ENCODE measurements around the gene GUK1.

DNA sequence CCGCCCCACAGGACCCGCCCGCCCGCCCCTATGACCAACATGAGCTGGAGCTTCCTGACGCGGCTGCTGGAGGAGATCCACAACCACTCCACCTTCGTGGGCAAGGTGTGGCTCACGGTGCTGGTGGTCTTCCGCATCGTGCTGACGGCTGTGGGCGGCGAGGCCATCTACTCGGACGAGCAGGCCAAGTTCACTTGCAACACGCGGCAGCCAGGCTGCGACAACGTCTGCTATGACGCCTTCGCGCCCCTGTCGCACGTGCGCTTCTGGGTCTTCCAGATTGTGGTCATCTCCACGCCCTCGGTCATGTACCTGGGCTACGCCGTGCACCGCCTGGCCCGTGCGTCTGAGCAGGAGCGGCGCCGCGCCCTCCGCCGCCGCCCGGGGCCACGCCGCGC, 17.6 kb downstream of the GUK1 start:
- no peak for TF ChIP-seq EZH2phosphoT487 (IDR thresholded peaks at IDR 0.05; ENCODE audit: insufficient read depth, low read depth)
- TF ChIP-seq EZH2 (IDR thresholded peaks at IDR 0.05; ENCODE audit: insufficient read depth, poor library complexity, severe bottlenecking): no peak

All from GM23248 (cell line).